GM06990 (cell line): ENCODE results near the gene RETREG2.

Experiments used
- DNase-seq: peaks from one replicate; pipeline ENCODE4 v3.0.0-alpha.2; 2011; ENCODE audit not compliant: insufficient read length; ENCODE audit errors: extremely low read depth
- H3K27me3 ChIP-seq: replicated peaks from 2 replicates; pipeline ENCODE4 v1.6.0; 2011; ENCODE audit warnings: low read length; ENCODE audit not compliant: control insufficient read depth, insufficient read depth
- H3K36me3 ChIP-seq: 2 replicates; pipeline ENCODE4 v1.5.1; 2011; ENCODE audit warnings: low read length; ENCODE audit not compliant: control insufficient read depth, insufficient read depth
- H3K4me3 ChIP-seq: replicated peaks from 2 replicates; pipeline ENCODE4 v1.5.1; 2011; ENCODE audit warnings: low read depth, mild to moderate bottlenecking, control low read depth, low read length
- CTCF ChIP-seq: IDR thresholded peaks from 2 replicates; pipeline ENCODE4 v1.5.1; 2011; ENCODE audit warnings: low read length, control low read depth, mild to moderate bottlenecking, inconsistent platforms; ENCODE audit not compliant: insufficient read depth, poor library complexity, severe bottlenecking

Gene RETREG2

GRCh38 chr2:219223831-219224610 is 45.9 kb downstream of the RETREG2 start:
- H3K36me3 ChIP-seq: peaks cover 30% of the 10 kb centered on the region
- H3K4me3 ChIP-seq: no peak overlapping the region
- DNase-seq: no peak
- no peak for TF ChIP-seq CTCF
- no peaks in the 10 kb centered on the region for H3K27me3 ChIP-seq

GRCh38 chr2:219225350-219225749 is 47.3 kb downstream of the RETREG2 start:
- DNase-seq: no peak
- no peak for TF ChIP-seq CTCF
- H3K4me3 ChIP-seq: no peak overlapping the region
- H3K27me3 ChIP-seq: no peaks in the 10 kb centered on the region
- peaks cover 28% of the 10 kb centered on the region for H3K36me3 ChIP-seq

GRCh38 chr2:219228041-219228910 is 50.2 kb downstream of the RETREG2 start:
- no peak for DNase-seq

GRCh38 chr2:219228911-219229304 is 50.8 kb downstream of the RETREG2 start:
- no peaks in the 10 kb centered on the region for H3K27me3 ChIP-seq
- peak overlapping the region; percentile 92 for H3K4me3 ChIP-seq
- DNase-seq: no peak
- TF ChIP-seq CTCF: no peak
- peaks cover 26% of the 10 kb centered on the region for H3K36me3 ChIP-seq

More at GRCh38 chr2:219228041-219228910, 50.2 kb downstream of the RETREG2 start:
- peaks cover 31% of the 10 kb centered on the region for H3K36me3 ChIP-seq
- H3K4me3 ChIP-seq: peak overlapping the region; percentile 92
- H3K27me3 ChIP-seq: no peaks in the 10 kb centered on the region
- TF ChIP-seq CTCF: no peak

GRCh38 chr2:219229305-219230058 is 51.4 kb downstream of the RETREG2 start, which contains the start of the genes ANKZF1 and ATG9A:
Gene ANKZF1 (plus strand): TSS chr2:219229806. CDS start chr2:219230258, 452 bp downstream.
Gene ATG9A (minus strand): TSS chr2:219229636. CDS start chr2:219228024, 1,612 bp downstream.
- Histone ChIP-seq H3K4me3 (peak within 1 kb of the TSS; percentile 92), H3K36me3 (peaks cover 21% of the 10 kb centered on the region), H3K27me3 (no peaks in the 10 kb centered on the region)
- TF ChIP-seq CTCF: no peak
- peak; percentile 97 for DNase-seq
